B cell (primary cell): ENCODE measurements around the gene RBM42. TPM values are rescaled to one million over a fixed set of nuclear protein-coding genes. Genes with fewer than 3 reads are reported as not detected.

Experiments used
- ATAC-seq: fragments of 200-7000 bp; cut with Tn5 transposase; one replicate; pipeline ENCODE4 v1.10.0; 2021; ENCODE audit warnings: low read depth, mild to moderate bottlenecking, moderate number of reproducible peaks, moderate library complexity
- CTCF ChIA-PET: fragments of 350-600 bp; sonication (Branson Sonifier 250); formaldehyde crosslinking; loops from one replicate; lab custom pipeline; 2021; ENCODE audit warnings: antibody characterized with exemption, inconsistent platforms; lab: Charles Lee
- POLR2A ChIA-PET: fragments of 350-600 bp; sonication (Branson Sonifier 250); formaldehyde crosslinking; loops from one replicate; lab custom pipeline; 2021; ENCODE audit warnings: antibody characterized with exemption; lab: Charles Lee
- DNase-seq: peaks from one replicate; pipeline ENCODE4 v3.0.0; 2013
- H2AFZ ChIP-seq: 2 replicates; pipeline ENCODE4 v1.6.1; 2012; ENCODE audit warnings: mild to moderate bottlenecking, low read depth, low read length; ENCODE audit not compliant: insufficient read depth, poor library complexity, severe bottlenecking
- H3K27ac ChIP-seq, 2 donors: 1 replicate in 1 of 2; 2 replicates in 1 of 2; pipeline ENCODE4 v1.5.1; 2012 to 2013; ENCODE audit warnings: low read length in 2 of 2, mild to moderate bottlenecking in 2 of 2, moderate library complexity in 1 of 2
- H3K27me3 ChIP-seq, 4 experiments: fragments of 200-600 bp in 1 of 4; sonication (generic) in 1 of 4; replicated peaks in 1 of 4; 1 replicate in 2 of 4; 2 replicates in 2 of 4; pipeline versions ENCODE4 v1.6.1 to v1.7.0; 2013 to 2016; ENCODE audit warnings: low read length in 3 of 4, mild to moderate bottlenecking in 2 of 4, mixed read lengths in 1 of 4, moderate library complexity in 1 of 4; ENCODE audit not compliant: insufficient read depth in 4 of 4, control insufficient read depth in 3 of 4; ENCODE audit errors: control extremely low read depth in 1 of 4
- H3K36me3 ChIP-seq, 2 experiments: replicated peaks in 1 of 2; 1 replicate in 1 of 2; 2 replicates in 1 of 2; pipeline versions ENCODE4 v1.6.1 to v1.7.1; 2013; ENCODE audit warnings: low read length in 1 of 2; ENCODE audit not compliant: insufficient read depth in 2 of 2, control insufficient read depth in 1 of 2; ENCODE audit errors: control extremely low read depth in 1 of 2, extremely low read depth in 1 of 2
- H3K4me1 ChIP-seq, 2 donors: fragments of 200-600 bp in 1 of 2; sonication (generic) in 1 of 2; 1 replicate in 1 of 2; 2 replicates in 1 of 2; pipeline versions ENCODE4 v1.5.1 to v1.6.1; 2013 to 2017; ENCODE audit warnings: low read length in 2 of 2; ENCODE audit not compliant: control insufficient read depth in 2 of 2, insufficient read depth in 2 of 2
- H3K4me2 ChIP-seq: replicated peaks from 2 replicates; pipeline ENCODE3; 2012; ENCODE audit warnings: mild to moderate bottlenecking, low read depth, low read length; ENCODE audit not compliant: poor library complexity, severe bottlenecking
- H3K4me3 ChIP-seq, 5 experiments: fragments of 200-600 bp in 1 of 5; sonication (generic) in 1 of 5; 1 replicate in 3 of 5; 2 replicates in 2 of 5; pipeline versions ENCODE4 v1.5.1 to v1.7.0; 2011 to 2016; ENCODE audit warnings: low read length in 4 of 5, mild to moderate bottlenecking in 4 of 5, low read depth in 2 of 5, control low read depth in 1 of 5, moderate library complexity in 1 of 5; ENCODE audit not compliant: insufficient read depth in 1 of 5; ENCODE audit errors: control extremely low read depth in 1 of 5, extremely low read depth in 1 of 5
- H3K79me2 ChIP-seq: fragments of 200-600 bp; sonication (generic); one replicate; pipeline ENCODE4 v1.6.0; 2016; ENCODE audit warnings: low read length; ENCODE audit not compliant: control insufficient read depth, insufficient read depth
- H3K9ac ChIP-seq: fragments of 200-600 bp; sonication (generic); 2 replicates; pipeline ENCODE4 v1.6.1; 2017; ENCODE audit warnings: mild to moderate bottlenecking, low read length, moderate library complexity
- H3K9me3 ChIP-seq, 3 donors: one replicate each; pipeline versions ENCODE4 v1.6.1 to v1.7.1; 2013; ENCODE audit warnings: low read length in 2 of 3; ENCODE audit not compliant: control insufficient read depth in 2 of 3, insufficient read depth in 1 of 3; ENCODE audit errors: control extremely low read depth in 1 of 3
- H4K20me1 ChIP-seq: 2 replicates; pipeline ENCODE4 v1.6.0; 2012; ENCODE audit warnings: mild to moderate bottlenecking, low read length; ENCODE audit not compliant: insufficient read depth, control insufficient read depth, poor library complexity, severe bottlenecking
- H3K27ac Mint-ChIP-seq: one replicate; pipeline ENCODE4 v1.8.0; 2021; ENCODE audit warnings: mixed read lengths
- H3K27me3 Mint-ChIP-seq: one replicate; pipeline ENCODE4 v1.8.0; 2021; ENCODE audit warnings: mixed read lengths
- H3K4me1 Mint-ChIP-seq: one replicate; pipeline ENCODE4 v1.8.0; 2021; ENCODE audit warnings: mixed read lengths
- H3K4me3 Mint-ChIP-seq: one replicate; pipeline ENCODE4 v1.8.0; 2021; ENCODE audit warnings: mixed read lengths
- H3K9me3 Mint-ChIP-seq: one replicate; pipeline ENCODE4 v1.8.0; 2022; ENCODE audit warnings: mixed read lengths; ENCODE audit not compliant: insufficient read depth
- CTCF ChIP-seq: fragments of 200-600 bp; IDR thresholded peaks from one replicate; pipeline ENCODE4 v1.8.0; 2022; ENCODE audit warnings: antibody characterized with exemption, mild to moderate bottlenecking
- EZH2 ChIP-seq: IDR thresholded peaks from 2 replicates; pipeline ENCODE4 v1.6.1; 2012; ENCODE audit warnings: borderline replicate concordance, low read depth, mild to moderate bottlenecking, moderate library complexity, low read length; ENCODE audit not compliant: insufficient read depth, poor library complexity, severe bottlenecking
- WGBS: methylation state at CpG from one replicate; pipeline ENCODE4 v1.1.5; 2013; ENCODE audit warnings: missing lambda C conversion rate; ENCODE audit not compliant: insufficient coverage; 5-methylcytosine and 5-hydroxymethylcytosine counted together
- intact Hi-C: fragments of 100-400 bp; cut with micrococcal nuclease; formaldehyde crosslinking; loops from one replicate; pipeline ENCODE4 v1.10.0; 2022
- polyA plus RNA-seq: library from polyadenylated mRNA; depleted of rRNA; stranded (reverse); fragments of >200 nt; gene quantifications from 2 replicates; pipeline ENCODE4 v1.2.3, GENCODE V29; 2012
- total RNA-seq, 2 donors: library from RNA; stranded (reverse); fragments of 120-200 nt in 1 of 2; gene quantifications; 1 replicate in 1 of 2; 2 replicates in 1 of 2; pipeline versions ENCODE4 v1.2.3 to v1.2.4, GENCODE V29; 2013 to 2022

RBM42 gene
- total and polyA plus RNA-seq, 2 donors (not counting 1 experiment from before 2014, with no cell fraction given) = 42.1 to 52.0 TPM

GRCh38 chr19:35619290-35619923 lies 9.4 kb upstream of the RBM42 start:
- H3K36me3 ChIP-seq = peaks cover 0 to 27% of the 10 kb centered on the region in 2 experiments

GRCh38 chr19:35620001-35620400 lies 8.8 kb upstream of the RBM42 start:
- POLR2A ChIA-PET = no interaction called here
- WGBS = 99% methylated on average over 17 of the region's 17 CpGs

More at GRCh38 chr19:35619290-35619923, 9.4 kb upstream of the RBM42 start:
- no peak overlapping the region for H3K27ac ChIP-seq
- no peaks in the 10 kb centered on the region for H3K27me3 Mint-ChIP-seq
- no peak overlapping the region for H3K4me2 ChIP-seq
- H3K79me2 ChIP-seq = no peaks in the 10 kb centered on the region
- no peaks in the 10 kb centered on the region for H4K20me1 ChIP-seq
- no peak overlapping the region for H3K27ac Mint-ChIP-seq
- ATAC-seq (no peak), DNase-seq (no peak)
- no peak for TF ChIP-seq CTCF
- TF ChIP-seq EZH2 = no peak
- no peak overlapping the region for H3K4me3 Mint-ChIP-seq
- no peaks in the 10 kb centered on the region for H3K4me1 Mint-ChIP-seq
- POLR2A ChIA-PET = no interaction called here
- 100% methylated on average over 7 of the region's 12 CpGs for WGBS
- H3K9me3 Mint-ChIP-seq = no peaks in the 10 kb centered on the region
- H3K4me1 ChIP-seq = no peaks in the 10 kb centered on the region
- CTCF ChIA-PET = no interaction called here
- intact Hi-C loops = no loop called here
- no peak overlapping the region for H3K4me3 ChIP-seq
- no peaks in the 10 kb centered on the region for H3K27me3 ChIP-seq
- no peak overlapping the region for H3K9ac ChIP-seq
- H2AFZ ChIP-seq = no peak overlapping the region
- no peaks in the 10 kb centered on the region for H3K9me3 ChIP-seq

More at GRCh38 chr19:35620001-35620400, 8.8 kb upstream of the RBM42 start:
- CTCF ChIA-PET = no interaction called here
- Histone ChIP-seq H4K20me1 (no peaks in the 10 kb centered on the region), H3K27ac (no peak overlapping the region), H3K9me3 (no peaks in the 10 kb centered on the region), H2AFZ (no peak overlapping the region), H3K4me3 (no peak overlapping the region), H3K79me2 (no peaks in the 10 kb centered on the region), H3K9ac (no peak overlapping the region), H3K27me3 (no peaks in the 10 kb centered on the region), H3K4me2 (no peak overlapping the region), H3K4me1 (no peaks in the 10 kb centered on the region), H3K36me3 (peaks cover 0 to 24% of the 10 kb centered on the region in 2 experiments)
- intact Hi-C loops = no loop called here
- no peak overlapping the region for H3K4me3 Mint-ChIP-seq
- TF ChIP-seq EZH2 (no peak), CTCF (no peak)
- no peak overlapping the region for H3K27ac Mint-ChIP-seq
- H3K27me3 Mint-ChIP-seq = no peaks in the 10 kb centered on the region
- H3K4me1 Mint-ChIP-seq = no peaks in the 10 kb centered on the region
- H3K9me3 Mint-ChIP-seq = no peaks in the 10 kb centered on the region
- DNase-seq (no peak), ATAC-seq (no peak)
